K562 (cell line): Measurements from ENCODE around the gene FAM72D.
"Not testable (repeated sequence)": the region's sequence is repeated elsewhere in the genome, so short reads cannot be mapped to it uniquely, and the experiment has no call there.

Experiments used
- BMI1 ChIP-seq: fragments of 150-350 bp; IDR thresholded peaks from 2 replicates; pipeline ENCODE4 v1.6.1; 2014; ENCODE audit warnings: low read length
- CBX5 ChIP-seq: IDR thresholded peaks from 2 replicates; pipeline ENCODE4 v1.6.1; 2014; ENCODE audit warnings: low read depth, borderline replicate concordance
- CCNT2 ChIP-seq: IDR thresholded peaks from 2 replicates; pipeline ENCODE4 v1.6.1; 2011; ENCODE audit warnings: borderline replicate concordance, low read depth, mild to moderate bottlenecking, moderate library complexity, mixed read lengths, low read length; ENCODE audit not compliant: insufficient read length; ENCODE audit errors: extremely low read depth
- CEBPG ChIP-seq, 3 experiments: fragments of 200-800 bp in 1 of 3; sonication (Bioruptor generic) in 1 of 3; sonication (generic) in 1 of 3; formaldehyde crosslinking in 1 of 3; IDR thresholded peaks in 2 of 3; conservative IDR thresholded peaks in 1 of 3; 2 replicates each; pipeline versions ENCODE4 v1.6.1 to v1.8.0; 2016 to 2022; ENCODE audit warnings: missing compliant biosample characterization in 2 of 3, missing genetic modification characterization in 2 of 3, mild to moderate bottlenecking in 1 of 3, missing genetic modification reagents in 1 of 3
- CTCF ChIP-seq, 3 experiments: IDR thresholded peaks in 2 of 3; conservative IDR thresholded peaks in 1 of 3; 2 replicates each; pipeline ENCODE4 v1.5.1; 2011 to 2012; ENCODE audit warnings: low read length in 3 of 3, mild to moderate bottlenecking in 3 of 3, control low read depth in 2 of 3, improper control_type of control experiment in 1 of 3, inconsistent platforms in 1 of 3, low read depth in 1 of 3, mixed read lengths in 1 of 3, moderate library complexity in 1 of 3; ENCODE audit not compliant: insufficient read depth in 2 of 3
- EP300 ChIP-seq: IDR thresholded peaks from 2 replicates; pipeline ENCODE4 v1.6.1; 2012; ENCODE audit warnings: low read length, improper control_type of control experiment
- KAT7 ChIP-seq: sonication (generic); formaldehyde crosslinking; IDR thresholded peaks from 2 replicates; pipeline ENCODE4 v1.8.0; 2022; ENCODE audit warnings: missing genetic modification reagents, mild to moderate bottlenecking, borderline replicate concordance
- MCM5 ChIP-seq: fragments of 450-650 bp; IDR thresholded peaks from 2 replicates; pipeline ENCODE4 v1.6.1; 2016; ENCODE audit warnings: low read depth
- NR2C2 ChIP-seq, 2 experiments: fragments of 200-800 bp in 1 of 2; sonication (Bioruptor generic) in 1 of 2; sonication (generic) in 1 of 2; formaldehyde crosslinking in 1 of 2; IDR thresholded peaks; 2 replicates each; pipeline versions ENCODE4 v1.6.1 to v1.8.0; 2016 to 2022; ENCODE audit warnings: mild to moderate bottlenecking in 1 of 2, missing compliant biosample characterization in 1 of 2, missing genetic modification characterization in 1 of 2, missing genetic modification reagents in 1 of 2
- PATZ1 ChIP-seq: fragments of 250-450 bp; sonication (Bioruptor Pico); IDR thresholded peaks from 2 replicates; pipeline ENCODE4 v1.5.0; 2020; ENCODE audit warnings: mild to moderate bottlenecking, borderline replicate concordance
- TCF7 ChIP-seq: sonication (generic); IDR thresholded peaks from 2 replicates; pipeline ENCODE4 v1.6.1; 2016; ENCODE audit warnings: antibody characterized with exemption, borderline replicate concordance
- ZNF232 ChIP-seq: sonication (generic); formaldehyde crosslinking; IDR thresholded peaks from 2 replicates; pipeline ENCODE4 v1.8.0; 2022; ENCODE audit warnings: mild to moderate bottlenecking, missing genetic modification reagents
- ZNF644 ChIP-seq: fragments of 200-800 bp; sonication (Bioruptor generic); IDR thresholded peaks from 2 replicates; pipeline ENCODE4 v1.6.1; 2016; ENCODE audit warnings: low read depth, missing genetic modification characterization, missing compliant biosample characterization
- ZNF785 ChIP-seq: fragments of 250-450 bp; sonication (Bioruptor Pico); IDR thresholded peaks from 2 replicates; pipeline ENCODE4 v1.4.0; 2020; ENCODE audit warnings: mild to moderate bottlenecking

GRCh38 chr1:145155873-145156272 is 60.1 kb downstream of the FAM72D start:
- not testable (repeated sequence) for TF ChIP-seq TCF7; BMI1; ZNF644; CEBPG (CRISPR knock-in tag; IDR thresholded peaks at IDR 0.05); CEBPG (tag; conservative IDR thresholded peaks at IDR 0.05 in 1 of 2, IDR thresholded peaks at IDR 0.05 in 1 of 2); CTCF (IDR thresholded peaks at IDR 0.05 in 2 of 3, conservative IDR thresholded peaks at IDR 0.05 in 1 of 3; ENCODE audit: insufficient read depth in 2 of 3, low read depth in 1 of 3, low read length in 3 of 3); ZNF232; NR2C2 (CRISPR knock-in tag; IDR thresholded peaks at IDR 0.05); NR2C2 (tag; IDR thresholded peaks at IDR 0.05); PATZ1 (CRISPR knock-in tag); CBX5; CCNT2; MCM5; KAT7 (CRISPR knock-in tag); EP300; ZNF785 (CRISPR knock-in tag)
